GM18858 (cell line): Measurements from ENCODE around the gene STRA6.

Source experiments
- ATAC-seq: cut with Tn5 transposase; IDR thresholded peaks from one replicate; pipeline ENCODE4 v1.9.1; 2021; ENCODE audit not compliant: unreplicated experiment

Gene STRA6

DNA sequence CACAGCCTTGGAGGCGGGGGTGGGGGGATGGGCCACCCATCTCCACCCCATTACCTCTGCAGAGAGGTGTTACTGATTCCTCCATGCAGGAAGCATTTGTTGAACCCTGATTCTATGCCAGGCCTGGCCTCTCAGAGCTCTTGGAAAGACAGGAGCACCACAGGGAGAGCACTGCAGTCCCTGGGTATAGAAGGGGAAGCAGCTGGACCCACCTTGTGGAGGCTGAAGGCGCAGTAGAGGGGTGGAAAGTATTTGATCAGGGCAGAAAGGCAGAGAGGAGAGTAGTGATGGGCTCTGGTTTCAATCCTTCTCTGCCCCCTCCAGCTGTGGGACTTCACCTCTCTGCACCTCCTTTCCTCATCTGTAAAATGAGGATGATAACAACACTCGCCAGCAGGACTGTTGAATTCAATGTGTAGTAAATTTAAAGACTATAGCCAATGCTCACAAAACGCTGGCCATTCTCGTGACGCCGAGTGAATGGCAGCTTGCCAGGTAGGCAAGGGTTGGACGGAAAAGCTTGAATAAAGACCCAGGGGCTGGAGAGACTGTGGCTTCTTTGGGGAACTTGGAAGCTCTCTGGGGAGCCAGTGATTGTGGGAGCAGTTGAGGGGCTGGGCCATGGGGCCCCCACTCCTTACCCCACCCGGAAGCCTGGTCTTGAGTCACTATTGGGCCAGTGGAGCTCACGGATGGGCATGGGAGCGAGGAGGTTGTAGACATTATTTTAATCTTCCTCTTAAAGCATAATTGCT lies 25.6 kb upstream of the STRA6 start:
- no peak for ATAC-seq

DNA sequence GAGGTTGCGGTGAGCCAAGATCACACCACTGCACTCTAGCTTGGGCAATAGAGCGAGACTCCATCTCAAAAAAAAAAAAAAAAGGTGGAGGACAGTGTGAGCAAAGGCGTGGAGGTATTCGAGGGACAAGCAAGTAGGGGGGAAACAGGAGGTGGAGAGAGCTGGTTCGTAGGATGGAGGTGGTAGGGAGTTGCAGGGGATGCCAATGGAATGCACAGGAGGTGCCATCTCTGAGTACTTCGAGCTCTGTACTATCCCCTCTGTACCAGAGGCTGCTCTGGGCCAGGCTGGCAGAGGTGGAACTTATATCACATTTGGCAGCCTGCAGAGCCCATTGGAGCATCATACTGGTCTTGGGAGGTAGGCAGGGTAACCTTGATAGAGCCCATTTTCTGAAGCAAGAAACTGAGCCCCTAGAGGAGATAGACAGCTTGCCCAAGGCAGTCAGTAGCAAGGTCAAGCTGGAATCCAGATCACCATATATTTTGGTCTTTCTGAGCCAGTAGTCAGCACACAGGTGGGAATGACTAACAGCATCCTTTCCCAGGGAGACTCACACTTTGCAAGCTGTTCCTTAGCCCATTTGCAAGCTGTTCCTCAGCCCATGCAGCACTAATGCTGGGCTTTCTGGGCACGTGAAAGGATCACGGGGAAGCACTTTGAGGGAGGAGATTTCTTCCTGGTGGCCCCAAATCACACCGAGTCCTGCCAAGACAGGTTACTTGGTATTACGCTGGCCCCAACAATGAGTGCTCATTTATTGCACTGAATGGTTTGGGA lies 24.4 kb upstream of the STRA6 start:
- ATAC-seq: no peak

DNA sequence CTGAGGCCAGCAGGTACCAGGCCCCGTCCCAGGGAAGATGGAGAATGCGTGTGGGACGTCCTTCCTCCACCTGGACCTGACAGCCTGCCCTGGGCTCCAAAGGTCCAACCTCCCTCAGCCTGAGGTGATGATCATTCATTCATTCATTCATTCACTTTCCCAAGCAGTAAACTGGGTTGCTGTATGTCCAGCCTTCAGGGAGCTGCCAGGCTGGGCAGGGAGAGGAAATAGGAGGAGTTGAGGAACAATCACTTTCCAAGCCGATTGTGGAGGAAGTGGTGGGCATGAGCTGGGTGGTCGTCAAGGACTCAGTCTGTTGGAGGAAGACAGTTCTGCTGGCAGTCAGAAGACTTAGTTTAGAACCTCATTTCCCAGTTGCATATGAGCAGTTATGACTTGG lies 23.3 kb upstream of the STRA6 start:
- no peak for ATAC-seq

DNA sequence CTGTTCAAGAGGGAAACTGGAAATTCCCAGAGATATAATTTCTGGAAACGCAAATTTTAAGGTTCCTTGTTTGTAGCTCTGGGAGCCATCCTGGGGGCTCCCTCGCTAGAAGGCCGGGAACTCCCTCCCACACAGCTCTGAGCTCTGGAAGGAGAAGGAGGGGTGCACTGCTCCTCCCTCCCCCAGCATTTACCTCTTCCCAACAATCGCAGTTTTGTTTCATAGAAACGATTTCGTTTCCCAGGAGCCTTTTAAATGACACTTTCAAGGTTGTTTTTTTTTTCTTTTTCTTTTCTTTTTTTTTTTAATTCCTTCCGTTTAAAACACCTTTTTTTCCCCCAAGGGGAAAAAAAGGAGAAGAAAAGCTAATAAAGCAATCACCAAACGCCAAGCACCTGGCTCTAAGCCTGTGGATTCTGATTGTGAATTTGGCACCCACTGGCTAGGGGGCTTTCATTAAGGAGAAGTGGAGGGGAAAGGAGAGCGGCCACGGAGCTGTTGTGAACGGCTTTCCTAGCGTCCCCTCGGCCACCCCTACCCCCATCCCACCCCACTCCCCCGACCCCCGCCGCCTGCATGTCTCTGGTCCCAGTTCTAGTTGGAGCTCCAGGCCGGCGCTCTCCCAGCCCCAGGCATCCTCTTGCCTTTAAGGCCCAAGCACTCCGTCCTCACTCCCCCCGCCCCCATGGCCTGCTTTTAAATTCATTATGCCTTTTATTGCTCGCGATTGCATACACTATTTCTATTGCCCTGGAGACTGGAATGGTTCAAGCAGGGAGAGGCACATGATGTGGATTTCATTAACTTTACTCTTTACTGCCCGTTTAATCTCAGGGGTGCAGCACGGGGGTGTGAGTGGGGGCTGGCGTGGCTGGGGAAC lies 19.9 kb upstream of the STRA6 start:
- ATAC-seq: no peak

DNA sequence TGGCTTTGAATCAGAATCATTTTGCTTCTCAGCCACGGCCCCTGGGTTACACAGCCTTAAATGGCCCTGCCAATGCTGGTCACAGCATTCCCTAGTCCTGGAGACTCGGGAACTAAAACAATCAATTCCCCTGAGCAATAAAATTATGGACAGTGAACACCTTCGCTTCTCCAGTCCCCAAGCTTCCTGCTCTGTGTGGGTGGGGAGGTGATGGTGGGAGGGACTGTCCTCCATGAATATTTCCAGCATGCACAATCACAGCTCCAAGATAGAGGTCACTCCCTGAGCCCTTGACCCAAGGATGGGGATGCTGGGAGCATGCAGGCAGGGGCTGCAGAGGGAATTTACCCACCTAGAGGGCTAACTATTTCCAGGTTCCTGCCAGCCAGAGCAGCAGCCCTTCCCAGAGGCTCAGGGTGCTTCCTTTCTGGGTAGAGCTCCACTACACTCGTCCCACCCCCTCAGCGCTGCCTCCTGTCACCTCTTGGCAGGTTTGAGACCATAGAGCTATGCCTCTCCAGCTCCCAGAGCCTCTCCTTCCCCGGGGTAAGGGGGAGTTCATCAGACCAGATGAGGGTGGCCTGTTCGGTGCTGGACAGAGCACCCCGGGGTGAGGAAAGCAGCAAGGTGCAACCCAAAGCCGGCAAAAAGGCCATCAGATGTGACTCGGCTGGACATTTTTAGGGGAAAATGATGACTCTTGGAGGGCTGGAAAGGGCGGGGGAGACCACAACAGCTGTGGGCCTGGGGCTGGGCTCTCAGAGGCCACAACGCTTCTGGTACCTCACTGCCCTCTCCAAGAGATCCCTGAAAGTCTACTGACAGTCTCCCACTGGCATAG lies 19.0 kb upstream of the STRA6 start:
- no peak for ATAC-seq

DNA sequence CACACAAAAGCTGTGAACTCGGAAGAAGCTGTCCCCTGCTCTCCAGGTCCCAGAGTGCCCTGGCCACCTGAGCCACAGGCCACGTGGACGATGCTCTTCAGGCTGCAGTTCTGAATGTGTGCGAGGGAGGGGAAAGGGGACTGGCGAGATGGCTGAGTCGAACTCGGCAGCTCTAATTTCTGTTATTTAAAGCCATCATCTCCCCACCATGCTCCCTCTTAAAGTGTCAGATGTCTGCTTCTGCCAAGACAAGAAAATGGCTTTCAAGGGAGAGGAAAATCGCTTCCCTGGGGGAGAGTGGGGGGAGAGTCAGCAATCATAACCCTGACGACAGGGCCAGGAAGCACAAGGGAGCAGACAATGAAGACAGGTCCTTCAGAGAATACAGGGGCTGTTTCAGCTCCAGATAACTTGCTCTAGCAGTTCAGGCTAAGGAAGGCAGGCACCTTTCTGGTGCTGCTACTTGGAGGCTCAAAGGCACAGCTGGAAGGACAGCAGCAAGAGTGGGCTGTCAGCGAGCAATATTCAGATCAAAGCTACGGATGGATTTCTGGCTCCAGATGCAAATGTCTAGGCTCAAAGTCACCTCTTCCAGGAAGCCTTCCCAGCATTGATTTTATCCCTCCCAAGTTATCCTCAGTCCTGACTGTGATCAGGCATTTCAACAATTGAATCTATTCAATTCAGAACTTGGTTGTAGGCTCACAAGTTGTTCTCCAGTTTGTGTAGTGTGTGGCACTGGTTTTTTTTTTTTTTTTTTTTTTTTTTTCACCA lies 18.1 kb upstream of the STRA6 start:
- no peak for ATAC-seq

DNA sequence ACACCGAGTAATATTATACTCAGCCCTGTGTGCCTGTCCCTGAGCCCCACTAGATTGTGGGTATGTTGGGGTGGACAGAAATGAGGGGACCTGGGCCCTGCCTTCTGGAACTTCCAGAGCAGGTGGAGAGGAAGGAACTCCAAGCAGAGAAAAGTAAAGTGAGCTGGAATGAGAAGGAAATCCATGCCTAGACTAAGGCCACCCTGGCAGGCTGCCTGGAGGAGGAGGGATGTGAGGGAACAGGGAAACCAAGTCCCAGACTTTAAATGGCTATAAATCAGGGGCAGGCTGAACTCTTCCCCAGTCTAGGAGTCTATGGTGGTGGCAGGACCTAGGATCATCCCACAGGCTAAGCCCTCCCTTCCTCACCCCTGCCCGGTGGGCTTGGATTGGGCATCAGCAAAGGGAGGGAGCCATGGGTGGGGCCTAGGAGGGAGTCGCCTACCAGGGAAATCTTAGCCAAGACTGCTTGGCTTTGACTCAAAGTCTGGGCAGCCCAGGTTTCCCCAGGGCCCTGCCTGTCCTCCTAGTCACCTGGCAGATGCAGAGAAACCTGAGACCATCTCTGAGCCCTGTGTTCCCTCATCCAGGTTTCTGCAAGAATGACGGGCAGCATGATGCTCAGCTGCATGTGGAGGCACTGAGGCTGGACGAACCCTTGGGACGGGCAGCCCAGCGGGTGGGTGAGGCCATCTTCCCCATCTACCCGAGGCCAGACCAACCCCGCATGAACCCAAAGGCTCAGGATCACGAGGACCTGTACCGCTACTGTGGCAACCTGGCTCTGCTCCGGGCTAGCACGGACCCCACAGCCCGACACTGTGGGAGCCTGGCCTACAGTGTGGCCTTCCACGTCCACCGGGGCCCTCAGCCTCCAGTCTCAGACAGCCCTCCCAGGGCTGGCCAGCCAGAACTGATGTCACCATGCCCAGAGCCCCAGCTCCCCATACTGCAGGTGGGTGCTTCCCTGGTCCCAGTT lies 15.6 kb upstream of the STRA6 start:
- no peak for ATAC-seq

DNA sequence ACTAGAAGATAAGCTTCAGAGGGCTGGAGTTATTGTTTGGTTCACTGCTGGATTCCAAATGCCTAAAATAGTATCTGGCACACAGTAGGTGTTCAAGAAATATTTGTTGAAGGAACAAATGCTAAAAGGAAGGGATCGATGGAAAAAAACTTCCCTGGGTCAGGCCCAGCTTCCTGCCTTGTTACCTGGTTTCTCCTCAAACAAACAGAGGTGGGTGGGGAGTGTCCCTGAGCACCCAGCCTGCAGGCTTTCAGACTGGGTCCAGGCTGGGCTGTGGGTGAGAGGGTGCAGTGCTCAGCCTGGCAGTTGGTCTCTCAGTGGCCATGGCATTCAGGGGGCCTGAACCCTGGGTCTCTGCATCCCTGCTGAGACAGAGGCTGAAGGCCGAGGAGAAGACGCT lies 14.4 kb upstream of the STRA6 start:
- no peak for ATAC-seq

DNA sequence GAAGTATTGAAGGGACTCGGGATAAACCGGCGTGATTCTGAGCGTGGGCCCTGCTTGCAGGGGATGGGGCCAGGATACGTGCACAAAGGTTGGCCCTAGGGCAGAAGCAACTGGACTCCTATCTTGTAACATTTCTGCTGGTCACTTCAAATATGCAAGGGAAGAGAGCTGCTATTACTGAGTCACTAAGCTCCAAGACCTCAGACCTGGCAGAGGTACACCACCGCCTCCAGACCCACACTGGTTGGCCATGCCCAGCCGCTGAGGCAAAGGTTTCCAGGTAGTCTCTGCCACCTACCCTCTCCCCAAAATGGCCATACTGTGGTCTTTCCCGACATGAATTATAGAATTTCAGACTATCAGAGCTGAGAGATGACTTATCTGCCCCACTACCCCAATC lies 13.4 kb upstream of the STRA6 start:
- ATAC-seq: no peak

DNA sequence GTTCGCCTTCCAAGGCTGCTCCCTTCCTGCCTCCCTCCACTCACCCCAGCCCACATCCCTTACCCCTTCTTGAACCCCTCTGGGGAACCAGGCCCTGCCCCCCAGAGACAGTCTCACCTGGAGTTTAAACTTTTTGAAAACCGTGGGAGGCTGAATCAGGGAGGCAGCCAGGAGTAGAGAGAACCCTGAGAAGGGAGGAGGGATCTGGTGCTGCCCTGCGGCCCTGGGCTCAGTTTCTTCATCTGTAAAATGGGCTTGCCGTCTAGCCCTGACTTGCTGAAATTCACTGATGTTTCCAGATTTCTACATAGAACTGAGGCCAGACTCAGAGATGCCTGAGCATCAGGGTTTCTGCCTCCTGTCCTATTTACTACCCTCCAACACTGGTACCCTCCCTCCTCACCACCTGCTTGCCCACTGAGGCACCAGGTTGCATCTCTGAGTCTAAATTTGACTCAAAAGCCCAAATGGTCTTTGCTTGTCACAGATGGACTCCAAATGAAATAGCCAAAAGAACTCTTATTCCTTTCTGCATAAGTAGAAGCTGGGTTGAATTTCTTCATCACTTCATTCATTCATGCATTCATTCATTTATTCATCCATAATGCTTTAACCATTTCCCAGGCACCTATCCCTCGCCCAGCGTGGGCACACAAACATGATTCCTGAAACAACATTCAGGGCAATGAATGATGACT lies 11.9 kb upstream of the STRA6 start:
- no peak for ATAC-seq

DNA sequence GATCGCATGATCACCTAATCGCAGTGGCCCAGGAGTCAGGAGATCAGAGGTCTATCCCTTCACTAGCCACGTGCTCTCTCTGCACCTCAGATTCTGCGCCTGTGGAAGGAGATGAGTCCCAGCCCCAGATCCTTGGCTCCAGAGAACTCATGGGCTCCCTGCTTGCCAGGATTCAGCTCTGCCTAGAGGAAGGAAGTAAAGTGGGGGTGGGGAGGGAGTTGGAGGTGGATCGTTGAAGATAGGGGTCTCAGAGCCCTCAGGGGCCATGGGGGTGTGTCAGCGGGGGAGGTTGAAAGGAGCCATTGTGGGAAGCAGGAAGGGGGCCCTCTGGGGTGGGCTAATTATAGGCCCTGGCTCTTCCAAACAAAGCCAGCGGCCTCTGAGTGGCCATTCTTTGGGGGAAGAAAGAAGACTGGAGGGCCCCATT lies 11.3 kb upstream of the STRA6 start:
- no peak for ATAC-seq

DNA sequence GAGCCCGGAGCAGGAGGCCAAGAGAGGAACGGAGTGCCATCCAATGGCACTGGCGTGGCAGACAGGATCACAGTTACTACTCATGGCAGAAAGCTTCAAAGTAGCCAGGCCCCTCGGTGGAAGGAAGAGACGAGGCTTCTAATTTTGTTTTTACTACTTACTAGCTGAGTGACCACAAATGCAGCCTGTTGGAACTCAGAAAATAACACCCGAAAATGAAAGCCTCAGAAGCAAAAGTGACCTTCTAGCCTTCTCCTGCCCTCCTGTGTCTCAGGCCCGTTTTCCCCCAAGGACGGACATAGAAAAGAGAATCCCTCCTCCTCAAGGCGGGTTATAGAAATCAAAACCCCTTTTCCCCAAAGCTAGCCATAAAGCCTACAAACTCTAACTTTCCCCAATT lies 9.9 kb upstream of the STRA6 start:
- no peak for ATAC-seq

DNA sequence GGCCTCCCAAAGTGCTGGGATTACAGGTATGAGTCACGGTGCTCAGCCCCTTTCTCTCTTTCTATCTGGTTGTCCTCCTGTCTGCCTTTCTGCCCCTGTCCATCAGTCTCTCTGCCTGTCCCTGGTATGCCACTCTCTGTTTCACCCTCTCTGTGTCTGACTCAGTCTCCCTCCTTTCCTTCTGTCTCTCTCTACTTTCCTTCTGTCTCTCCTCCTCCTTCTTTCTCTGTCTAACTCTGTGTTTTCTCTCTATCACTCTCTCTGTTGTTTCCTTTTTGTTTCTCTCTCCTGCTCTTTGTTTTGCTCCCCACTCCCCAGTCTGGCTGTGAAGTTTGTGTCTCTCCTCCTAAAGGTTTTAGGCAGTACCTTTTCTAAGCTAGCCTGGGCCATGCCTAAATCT lies 9.1 kb upstream of the STRA6 start:
- ATAC-seq: no peak

DNA sequence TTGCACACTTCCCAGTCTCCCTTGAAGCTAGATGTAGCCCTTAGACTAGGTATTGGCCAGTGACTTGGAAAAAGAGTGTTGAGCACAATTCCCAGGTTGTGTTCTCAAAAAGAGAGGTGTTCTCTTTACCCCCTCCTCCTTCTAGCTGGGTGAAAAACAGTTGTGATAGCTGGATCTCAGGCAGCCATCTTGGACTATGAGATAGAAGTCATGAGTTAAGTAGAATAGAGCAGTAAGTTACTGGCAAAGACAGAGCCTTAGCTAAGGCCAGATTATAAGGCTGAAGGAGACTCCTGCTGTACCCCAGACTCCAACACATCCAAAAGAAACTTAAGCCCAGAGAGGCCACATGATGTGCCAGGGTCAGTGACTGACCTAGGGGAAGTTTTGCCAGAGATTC lies 8.1 kb upstream of the STRA6 start:
- no peak for ATAC-seq

DNA sequence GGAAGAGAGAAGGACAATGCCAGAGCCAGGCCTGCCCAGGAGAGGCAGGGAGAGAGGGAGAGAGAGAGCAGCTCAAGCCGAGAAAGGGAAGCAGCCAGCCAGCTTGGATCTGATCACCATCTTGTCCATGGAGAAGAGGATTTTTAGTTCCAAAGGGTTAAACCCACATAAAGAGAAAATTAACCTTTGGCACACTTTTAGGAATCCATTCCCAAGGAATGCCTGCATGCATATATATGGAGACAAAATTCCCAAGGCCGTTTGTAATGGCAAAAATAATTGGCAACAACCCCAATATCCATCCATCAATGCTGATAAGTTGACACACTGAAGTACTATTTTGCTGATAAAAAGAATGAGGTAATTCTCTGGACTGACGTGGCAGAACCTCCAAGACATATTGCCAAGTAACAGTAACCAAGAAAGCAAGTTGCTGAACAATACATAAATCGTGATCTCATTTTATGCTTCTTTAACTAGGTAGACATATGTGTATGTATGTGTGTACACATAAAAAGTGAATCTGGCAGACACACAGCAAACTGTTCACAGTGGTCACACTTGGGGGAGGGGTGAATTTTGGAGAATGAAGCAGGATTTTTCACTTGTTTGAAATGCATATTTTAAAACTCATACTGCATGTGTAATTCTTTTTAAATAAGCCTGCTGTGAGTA lies 7.5 kb upstream of the STRA6 start:
- ATAC-seq: no peak

DNA sequence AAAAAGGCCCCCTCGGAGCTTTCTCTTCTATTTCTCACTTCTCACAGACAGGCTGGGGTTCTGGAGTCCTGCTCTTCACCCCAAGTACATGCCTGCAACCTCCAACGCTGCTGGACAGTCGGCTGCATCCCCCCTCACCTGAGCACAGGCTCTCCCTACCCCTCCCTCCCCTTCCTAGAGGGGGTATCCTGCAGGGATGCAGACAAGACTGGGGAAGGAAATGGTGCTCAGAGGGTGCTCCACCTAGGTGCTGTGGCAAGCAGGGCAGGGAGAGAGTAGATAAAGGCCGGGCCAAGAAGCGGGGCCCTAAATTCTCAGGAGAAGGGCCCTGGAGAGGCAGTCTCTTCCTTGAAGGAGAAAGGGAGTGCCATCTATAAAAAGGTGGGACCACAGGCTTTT lies 7.0 kb upstream of the STRA6 start:
- no peak for ATAC-seq

DNA sequence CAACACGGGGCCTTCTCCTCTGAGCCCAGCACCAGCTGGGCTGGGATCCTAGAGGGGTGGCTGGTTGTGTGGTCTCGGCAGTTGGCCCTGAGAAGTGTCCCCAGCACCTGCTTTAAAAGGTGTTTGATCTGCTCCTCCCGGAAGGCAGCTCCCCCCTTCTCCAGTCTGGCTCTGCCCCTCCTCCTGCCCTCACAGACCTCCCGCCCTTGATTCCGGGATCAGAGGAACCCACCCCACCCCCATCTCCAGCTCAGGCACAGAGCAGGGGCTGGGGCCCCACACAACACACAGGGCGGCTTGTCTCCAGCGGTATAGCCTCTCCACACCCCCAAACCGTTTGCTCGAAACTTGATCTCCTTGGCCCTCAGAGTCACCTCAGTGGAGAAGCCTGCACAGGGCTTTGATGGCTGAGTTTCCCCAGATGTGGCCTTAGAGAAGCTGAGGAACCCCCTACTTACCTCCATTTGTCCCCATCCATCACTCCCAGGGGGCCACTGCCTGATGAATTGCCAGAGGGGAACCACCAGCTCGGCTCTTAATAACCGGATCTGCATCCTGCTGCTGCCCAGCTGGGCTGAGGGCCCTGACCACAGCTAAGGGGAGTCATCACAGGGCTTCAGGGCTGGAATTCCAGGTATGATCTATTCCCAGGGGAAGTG lies 6.4 kb upstream of the STRA6 start:
- no peak for ATAC-seq
